ENCODE results near the gene D2HGDH. TPM values are rescaled to one million over a fixed set of nuclear protein-coding genes. Genes with fewer than 3 reads are reported as not detected.
A peak's percentile ranks its signal among the peaks of the same experiment; 100 is the strongest.
"Not testable (repeated sequence)": the region's sequence is repeated elsewhere in the genome, so short reads cannot be mapped to it uniquely, and the experiment has no call there.

The D2HGDH gene
- total RNA-seq, 1 donor from 2014 or later, result 14.5 TPM

DNA sequence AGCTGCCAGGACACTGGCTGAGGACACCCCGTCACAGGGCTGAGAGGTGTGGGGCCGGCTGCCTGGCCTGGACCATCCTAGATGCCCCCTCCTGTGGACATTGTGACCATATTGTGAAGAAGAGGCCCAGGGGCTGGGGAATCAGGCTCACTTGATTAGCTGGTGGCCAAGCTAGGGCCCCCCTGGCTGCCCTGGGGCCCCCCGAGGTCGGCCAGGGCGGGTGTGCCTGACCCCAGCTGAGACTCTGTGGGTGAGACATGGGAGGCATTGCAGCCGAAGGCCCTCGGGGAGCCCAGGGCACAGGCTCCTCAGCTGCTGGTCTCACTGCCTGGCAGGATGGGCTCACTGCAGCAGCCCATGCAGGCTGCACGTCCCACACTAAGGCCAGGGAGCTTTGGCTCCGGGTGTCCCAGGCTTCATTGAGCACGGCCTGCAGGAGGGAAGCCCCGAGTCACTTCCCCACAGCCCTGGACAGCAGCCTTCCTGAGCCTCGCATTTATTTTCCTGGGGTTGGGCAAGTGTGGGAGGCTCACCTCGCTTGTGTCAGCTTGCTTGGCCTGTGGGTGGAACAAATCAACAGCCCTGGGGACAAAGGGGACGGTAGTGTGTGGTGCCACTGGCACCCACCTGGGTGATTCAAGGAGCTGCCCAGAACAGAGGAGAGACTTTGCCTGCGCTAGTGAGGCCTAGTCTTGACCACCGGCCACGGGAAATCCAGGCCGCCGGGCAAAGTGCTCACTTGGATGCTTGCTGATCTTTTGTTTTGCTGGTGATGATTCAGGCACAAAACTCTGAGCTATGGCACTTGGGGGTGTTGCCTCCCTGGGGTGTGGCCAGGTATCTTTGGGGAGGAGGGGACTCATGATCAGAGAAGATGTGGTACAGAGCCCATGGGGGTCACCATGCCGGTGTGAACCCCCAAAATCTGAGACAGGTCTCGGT lies 43.5 kb downstream of the D2HGDH start:
- H3K9me3 Mint-ChIP-seq (ENCODE audit: low read depth), result peaks cover 3% of the 10 kb centered on the region
- no peak overlapping the region for H3K27ac Mint-ChIP-seq (ENCODE audit: unreplicated experiment)
- H3K27me3 Mint-ChIP-seq (ENCODE audit: low read depth), result no peaks in the 10 kb centered on the region
- TF ChIP-seq, protein P1, sequence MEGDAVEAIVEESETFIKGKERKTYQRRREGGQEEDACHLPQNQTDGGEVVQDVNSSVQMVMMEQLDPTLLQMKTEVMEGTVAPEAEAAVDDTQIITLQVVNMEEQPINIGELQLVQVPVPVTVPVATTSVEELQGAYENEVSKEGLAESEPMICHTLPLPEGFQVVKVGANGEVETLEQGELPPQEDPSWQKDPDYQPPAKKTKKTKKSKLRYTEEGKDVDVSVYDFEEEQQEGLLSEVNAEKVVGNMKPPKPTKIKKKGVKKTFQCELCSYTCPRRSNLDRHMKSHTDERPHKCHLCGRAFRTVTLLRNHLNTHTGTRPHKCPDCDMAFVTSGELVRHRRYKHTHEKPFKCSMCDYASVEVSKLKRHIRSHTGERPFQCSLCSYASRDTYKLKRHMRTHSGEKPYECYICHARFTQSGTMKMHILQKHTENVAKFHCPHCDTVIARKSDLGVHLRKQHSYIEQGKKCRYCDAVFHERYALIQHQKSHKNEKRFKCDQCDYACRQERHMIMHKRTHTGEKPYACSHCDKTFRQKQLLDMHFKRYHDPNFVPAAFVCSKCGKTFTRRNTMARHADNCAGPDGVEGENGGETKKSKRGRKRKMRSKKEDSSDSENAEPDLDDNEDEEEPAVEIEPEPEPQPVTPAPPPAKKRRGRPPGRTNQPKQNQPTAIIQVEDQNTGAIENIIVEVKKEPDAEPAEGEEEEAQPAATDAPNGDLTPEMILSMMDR (IDR thresholded peaks at IDR 0.05), result no peak
- peaks cover 2% of the 10 kb centered on the region for H3K36me3 Mint-ChIP-seq (ENCODE audit: low read depth)
- H3K4me1 Mint-ChIP-seq (ENCODE audit: low read depth), result peaks cover 7% of the 10 kb centered on the region
- H3K4me3 Mint-ChIP-seq (ENCODE audit: unreplicated experiment), result no peak overlapping the region
- DNase-seq (ENCODE audit: low spot score), result peak; percentile 72

DNA sequence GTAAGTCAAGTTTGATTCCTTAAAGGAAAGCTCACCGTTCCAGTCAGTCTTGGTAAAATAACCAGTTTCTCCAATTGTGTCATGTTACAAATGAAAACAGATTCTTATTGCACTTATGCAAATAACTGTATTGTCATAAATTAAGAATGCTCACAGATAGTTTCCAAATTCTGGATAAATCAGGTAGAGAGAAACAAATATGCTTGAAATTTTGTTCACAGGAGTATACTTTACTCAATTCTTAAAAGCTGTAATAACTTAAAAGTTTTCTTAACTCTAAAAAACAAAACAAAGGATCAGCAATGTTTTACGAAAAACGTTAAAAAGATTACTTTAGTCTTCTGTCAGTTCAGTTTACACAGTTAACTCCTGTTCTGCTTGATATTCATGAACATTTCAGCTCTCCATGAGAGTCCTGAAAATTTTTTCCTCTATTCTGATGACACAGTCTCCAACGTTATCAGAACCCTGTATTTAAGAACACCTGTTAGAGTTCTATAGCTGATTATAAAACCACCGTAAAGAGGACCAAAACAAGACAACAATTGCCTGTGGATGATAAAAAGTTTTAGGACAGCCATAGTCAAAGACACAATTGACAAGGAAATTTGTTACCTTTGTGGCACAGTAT lies 46.6 kb downstream of the D2HGDH start:
- Mint-ChIP-seq H3K27me3 (ENCODE audit: low read depth) (peaks cover 2% of the 10 kb centered on the region), H3K4me3 (ENCODE audit: unreplicated experiment) (no peak overlapping the region), H3K27ac (ENCODE audit: unreplicated experiment) (no peak overlapping the region), H3K9me3 (ENCODE audit: low read depth) (peaks cover 3% of the 10 kb centered on the region), H3K36me3 (ENCODE audit: low read depth) (peaks cover 2% of the 10 kb centered on the region), H3K4me1 (ENCODE audit: low read depth) (no peaks in the 10 kb centered on the region)
- no peak for DNase-seq (ENCODE audit: low spot score)
- TF ChIP-seq, protein P1 (IDR thresholded peaks at IDR 0.05), result no peak

DNA sequence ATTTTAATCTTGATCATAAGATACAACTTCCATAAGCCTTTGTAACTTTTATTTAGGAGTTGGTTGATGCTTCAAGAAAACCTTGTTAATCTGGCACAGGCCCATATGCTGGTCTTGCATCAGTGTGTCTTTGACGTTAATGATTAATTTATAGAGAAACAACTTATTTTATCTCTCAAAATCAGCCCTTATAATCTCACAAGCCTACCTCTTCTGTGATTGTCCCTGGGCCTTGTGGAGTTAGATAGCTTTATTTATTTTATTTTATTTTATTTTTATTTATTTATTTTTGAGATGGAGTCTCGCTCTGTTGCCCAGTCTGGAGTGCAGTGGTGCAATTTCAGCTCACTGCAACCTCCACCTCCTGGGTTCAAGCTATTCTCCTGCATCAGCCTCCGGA lies 47.6 kb downstream of the D2HGDH start:
- H3K9me3 Mint-ChIP-seq (ENCODE audit: low read depth); DNase-seq (ENCODE audit: low spot score); H3K27ac Mint-ChIP-seq (ENCODE audit: unreplicated experiment); H3K4me3 Mint-ChIP-seq (ENCODE audit: unreplicated experiment); H3K36me3 Mint-ChIP-seq (ENCODE audit: low read depth); H3K27me3 Mint-ChIP-seq (ENCODE audit: low read depth); H3K4me1 Mint-ChIP-seq (ENCODE audit: low read depth): not testable (repeated sequence)

DNA sequence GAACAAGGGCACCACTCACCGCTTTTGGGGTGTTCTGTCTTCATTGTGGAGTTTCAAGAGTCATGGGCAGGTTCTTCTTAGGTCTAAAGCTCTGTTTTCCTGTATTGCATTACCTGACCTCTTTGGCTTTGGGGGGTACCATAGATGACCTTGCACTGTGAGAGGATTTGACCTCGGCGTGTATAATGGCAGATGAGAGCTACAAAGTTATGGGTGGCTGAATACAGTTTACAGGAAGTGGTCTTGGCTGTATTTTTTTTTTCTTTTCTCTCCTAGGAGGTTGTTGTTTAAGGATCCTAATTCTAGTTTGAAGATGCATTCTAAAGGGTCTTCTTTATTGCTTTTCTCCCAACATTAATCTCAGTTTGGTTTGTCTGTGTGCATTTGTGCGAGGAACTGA lies 53.7 kb downstream of the D2HGDH start:
- Mint-ChIP-seq H3K36me3 (ENCODE audit: low read depth) (peaks cover 2% of the 10 kb centered on the region), H3K27me3 (ENCODE audit: low read depth) (peaks cover 2% of the 10 kb centered on the region), H3K9me3 (ENCODE audit: low read depth) (peaks cover 7% of the 10 kb centered on the region), H3K4me3 (ENCODE audit: unreplicated experiment) (no peak overlapping the region), H3K27ac (ENCODE audit: unreplicated experiment) (no peak overlapping the region), H3K4me1 (ENCODE audit: low read depth) (no peaks in the 10 kb centered on the region)
- TF ChIP-seq, protein P1 (IDR thresholded peaks at IDR 0.05), result no peak
- DNase-seq (ENCODE audit: low spot score), result no peak

DNA sequence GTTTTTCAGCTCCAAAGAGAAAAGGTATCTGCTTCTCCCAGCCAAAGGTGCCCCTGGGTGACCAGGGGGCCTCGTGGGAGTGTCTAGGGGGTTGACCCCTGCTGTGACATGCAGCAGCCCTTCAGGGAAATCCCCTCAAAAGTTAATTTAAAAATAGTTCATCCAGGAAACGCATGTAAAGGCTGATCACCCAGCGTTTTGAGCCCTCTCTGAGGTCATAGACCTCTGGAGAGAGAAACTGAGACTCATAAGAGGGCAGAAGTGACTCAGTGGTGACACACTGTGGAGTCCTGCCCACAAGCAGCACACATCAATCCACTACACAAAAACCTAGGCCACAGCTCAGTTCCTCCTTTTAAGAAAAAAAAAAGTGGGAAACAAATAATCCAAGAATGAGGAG lies 54.1 kb downstream of the D2HGDH start:
- no peaks in the 10 kb centered on the region for H3K4me1 Mint-ChIP-seq (ENCODE audit: low read depth)
- no peak overlapping the region for H3K27ac Mint-ChIP-seq (ENCODE audit: unreplicated experiment)
- no peak for DNase-seq (ENCODE audit: low spot score)
- H3K4me3 Mint-ChIP-seq (ENCODE audit: unreplicated experiment), result no peak overlapping the region
- H3K36me3 Mint-ChIP-seq (ENCODE audit: low read depth), result peaks cover 4% of the 10 kb centered on the region
- peaks cover 2% of the 10 kb centered on the region for H3K27me3 Mint-ChIP-seq (ENCODE audit: low read depth)
- TF ChIP-seq, protein P1 (IDR thresholded peaks at IDR 0.05), result no peak
- peaks cover 7% of the 10 kb centered on the region for H3K9me3 Mint-ChIP-seq (ENCODE audit: low read depth)

DNA sequence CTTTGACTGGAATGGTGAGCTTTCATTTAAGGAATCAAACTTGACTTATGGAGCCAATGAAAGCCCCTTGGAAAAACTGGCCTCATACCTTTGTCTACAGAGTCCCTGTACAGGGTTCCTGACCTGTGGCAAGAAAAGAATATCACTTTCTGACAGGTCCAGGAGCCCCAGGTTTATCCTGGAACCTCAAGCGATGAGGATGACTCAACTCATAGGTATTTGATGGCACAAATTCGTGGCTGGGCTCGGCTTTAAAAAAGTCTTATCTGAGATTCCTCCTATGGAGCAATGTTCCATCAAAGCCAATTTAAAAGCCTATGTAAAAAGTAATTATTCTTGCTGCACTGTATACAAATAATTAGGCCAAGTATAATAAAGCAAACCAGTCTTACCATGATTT lies 57.0 kb downstream of the D2HGDH start:
- H3K36me3 Mint-ChIP-seq (ENCODE audit: low read depth); H3K27me3 Mint-ChIP-seq (ENCODE audit: low read depth); DNase-seq (ENCODE audit: low spot score); H3K9me3 Mint-ChIP-seq (ENCODE audit: low read depth); H3K27ac Mint-ChIP-seq (ENCODE audit: unreplicated experiment); H3K4me1 Mint-ChIP-seq (ENCODE audit: low read depth); H3K4me3 Mint-ChIP-seq (ENCODE audit: unreplicated experiment): not testable (repeated sequence)
